DOHH2 (cell line): ENCODE results near the gene NEK4.
A peak's percentile ranks its signal among the peaks of the same experiment; 100 is the strongest.

Experiments
- H3F3A ChIP-seq: fragments of 200-600 bp; sonication (generic), shearing (Covaris generic); 2 replicates; pipeline ENCODE4 v1.6.0; 2016; ENCODE audit warnings: antibody characterized with exemption, mild to moderate bottlenecking; ENCODE audit not compliant: control insufficient read depth, insufficient read depth
- H3K27ac ChIP-seq: fragments of 200-600 bp; sonication (generic); 2 replicates; pipeline ENCODE4 v1.5.1; 2014; ENCODE audit warnings: low read depth, mild to moderate bottlenecking, low read length, moderate library complexity
- H3K27me3 ChIP-seq: fragments of 200-600 bp; sonication (generic); 2 replicates; pipeline ENCODE4 v1.6.1; 2014; ENCODE audit warnings: mild to moderate bottlenecking, low read length, mixed read lengths; ENCODE audit not compliant: control insufficient read depth
- H3K36me3 ChIP-seq: fragments of 200-600 bp; sonication (generic); 2 replicates; pipeline ENCODE4 v1.6.1; 2014; ENCODE audit warnings: mild to moderate bottlenecking, low read length, moderate library complexity, mixed read lengths; ENCODE audit not compliant: control insufficient read depth
- H3K4me1 ChIP-seq: fragments of 200-600 bp; sonication (generic); 2 replicates; pipeline ENCODE4 v1.6.1; 2014; ENCODE audit warnings: mild to moderate bottlenecking, low read length, mixed read lengths; ENCODE audit not compliant: control insufficient read depth
- H3K4me2 ChIP-seq: fragments of 200-600 bp; sonication (generic); 2 replicates; pipeline ENCODE4 v1.6.0; 2014; ENCODE audit warnings: mild to moderate bottlenecking, low read length, moderate library complexity
- H3K4me3 ChIP-seq: fragments of 200-600 bp; sonication (generic); 2 replicates; pipeline ENCODE4 v1.5.1; 2014; ENCODE audit warnings: mild to moderate bottlenecking, low read length, mixed read lengths
- H3K79me2 ChIP-seq: fragments of 200-600 bp; sonication (generic); 2 replicates; pipeline ENCODE4 v1.6.1; 2014; ENCODE audit warnings: mild to moderate bottlenecking, low read length, mixed read lengths; ENCODE audit not compliant: control insufficient read depth
- H3K9me2 ChIP-seq: fragments of 200-600 bp; sonication (generic); replicated peaks from 2 replicates; pipeline ENCODE4 v1.6.1; 2014; ENCODE audit warnings: mild to moderate bottlenecking, low read length, mixed read lengths; ENCODE audit not compliant: control insufficient read depth
- H3K9me3 ChIP-seq: fragments of 200-600 bp; sonication (generic); 2 replicates; pipeline ENCODE4 v1.6.1; 2014; ENCODE audit warnings: antibody characterized with exemption, low read length, mixed read lengths; ENCODE audit not compliant: control insufficient read depth, insufficient read depth
- H4K20me1 ChIP-seq: fragments of 200-600 bp; sonication (generic); 2 replicates; pipeline ENCODE4 v1.6.0; 2014; ENCODE audit warnings: low read depth, mild to moderate bottlenecking, antibody characterized with exemption, low read length, moderate library complexity; ENCODE audit not compliant: control insufficient read depth, insufficient read depth
- CTCF ChIP-seq: fragments of 200-600 bp; sonication (generic); IDR thresholded peaks from one replicate; pipeline ENCODE4 v1.5.1; 2014; ENCODE audit warnings: antibody characterized with exemption, mild to moderate bottlenecking, low read depth, low read length; ENCODE audit not compliant: poor library complexity, severe bottlenecking
- EZH2phosphoT487 ChIP-seq: fragments of 200-600 bp; sonication (generic); IDR thresholded peaks from 2 replicates; pipeline ENCODE4 v1.6.1; 2017; ENCODE audit warnings: borderline replicate concordance, mild to moderate bottlenecking, antibody characterized with exemption, low read length, moderate library complexity, mixed read lengths

Gene NEK4

GRCh38 chr3:52723935-52724334 lies 46.8 kb downstream of the NEK4 start:
- TF ChIP-seq EZH2phosphoT487 (no peak), CTCF (no peak)
- Histone ChIP-seq H3K9me3 (no peaks in the 10 kb centered on the region), H3K36me3 (peaks cover 1% of the 10 kb centered on the region), H3F3A (peaks cover 17% of the 10 kb centered on the region), H4K20me1 (0 out of 2 replicates have a peak, but pooled peaks cover 3% of the 10 kb centered on the region), H3K27ac (no peak overlapping the region), H3K4me2 (no peak overlapping the region), H3K4me1 (peaks cover 36% of the 10 kb centered on the region), H3K27me3 (no peaks in the 10 kb centered on the region), H3K4me3 (no peak overlapping the region), H3K79me2 (no peaks in the 10 kb centered on the region), H3K9me2 (no peaks in the 10 kb centered on the region)

GRCh38 chr3:52722491-52722890 lies 48.2 kb downstream of the NEK4 start:
- H3F3A ChIP-seq = peaks cover 17% of the 10 kb centered on the region
- H3K27ac ChIP-seq = no peak overlapping the region
- H3K36me3 ChIP-seq = peaks cover 7% of the 10 kb centered on the region

GRCh38 chr3:52721730-52722008 lies 49.1 kb downstream of the NEK4 start:
- H3K36me3 ChIP-seq = peaks cover 7% of the 10 kb centered on the region
- TF ChIP-seq CTCF = no peak
- no peak for TF ChIP-seq EZH2phosphoT487
- no peaks in the 10 kb centered on the region for H3K9me3 ChIP-seq
- 0 out of 2 replicates have a peak, but pooled peaks cover 3% of the 10 kb centered on the region for H4K20me1 ChIP-seq
- no peaks in the 10 kb centered on the region for H3K27me3 ChIP-seq
- H3K4me1 ChIP-seq = peaks cover 36% of the 10 kb centered on the region
- H3K4me3 ChIP-seq = no peak overlapping the region
- H3K9me2 ChIP-seq = no peaks in the 10 kb centered on the region
- H3K79me2 ChIP-seq = no peaks in the 10 kb centered on the region
- peak overlapping the region; percentile 63; the same call in 1 of the 2 replicates for H3K4me2 ChIP-seq
- peaks cover 17% of the 10 kb centered on the region for H3F3A ChIP-seq
- no peak overlapping the region for H3K27ac ChIP-seq

More at GRCh38 chr3:52722491-52722890, 48.2 kb downstream of the NEK4 start:
- no peaks in the 10 kb centered on the region for H3K79me2 ChIP-seq
- H3K4me2 ChIP-seq = no peak overlapping the region
- peaks cover 36% of the 10 kb centered on the region for H3K4me1 ChIP-seq
- H4K20me1 ChIP-seq = 0 out of 2 replicates have a peak, but pooled peaks cover 3% of the 10 kb centered on the region
- no peaks in the 10 kb centered on the region for H3K9me3 ChIP-seq
- H3K9me2 ChIP-seq = no peaks in the 10 kb centered on the region
- H3K4me3 ChIP-seq = no peak overlapping the region
- H3K27me3 ChIP-seq = no peaks in the 10 kb centered on the region
- no peak for TF ChIP-seq CTCF
- no peak for TF ChIP-seq EZH2phosphoT487
